NB4 (cell line): Measurements from ENCODE around the gene TSSK6.
"Not testable (repeated sequence)": the region's sequence is repeated elsewhere in the genome, so short reads cannot be mapped to it uniquely, and the experiment has no call there.

Experiments
- DNase-seq: peaks from one replicate; pipeline ENCODE4 v3.0.0; 2010; ENCODE audit warnings: low read depth
- H3K4me3 ChIP-seq: one replicate; pipeline ENCODE4 v1.5.1; 2011; ENCODE audit warnings: mild to moderate bottlenecking, low read depth, low read length, moderate library complexity
- MYC ChIP-seq: IDR thresholded peaks from 2 replicates; pipeline ENCODE4 v1.6.1; 2011; ENCODE audit warnings: low read depth, low read length
- POLR2A ChIP-seq: IDR thresholded peaks from 2 replicates; pipeline ENCODE4 v1.6.1; 2011; ENCODE audit warnings: mild to moderate bottlenecking; ENCODE audit not compliant: insufficient read length; ENCODE audit errors: extremely low read depth
- TF ChIP-seq, protein P1 (sequence below): IDR thresholded peaks from 2 replicates; pipeline ENCODE4 v1.6.1; 2011; ENCODE audit warnings: low read depth, low read length
- TF ChIP-seq, protein P2 (sequence below): IDR thresholded peaks from one replicate; pipeline ENCODE4 v1.5.1; 2012; ENCODE audit warnings: low read depth, low read length

TSSK6 gene

DNA sequence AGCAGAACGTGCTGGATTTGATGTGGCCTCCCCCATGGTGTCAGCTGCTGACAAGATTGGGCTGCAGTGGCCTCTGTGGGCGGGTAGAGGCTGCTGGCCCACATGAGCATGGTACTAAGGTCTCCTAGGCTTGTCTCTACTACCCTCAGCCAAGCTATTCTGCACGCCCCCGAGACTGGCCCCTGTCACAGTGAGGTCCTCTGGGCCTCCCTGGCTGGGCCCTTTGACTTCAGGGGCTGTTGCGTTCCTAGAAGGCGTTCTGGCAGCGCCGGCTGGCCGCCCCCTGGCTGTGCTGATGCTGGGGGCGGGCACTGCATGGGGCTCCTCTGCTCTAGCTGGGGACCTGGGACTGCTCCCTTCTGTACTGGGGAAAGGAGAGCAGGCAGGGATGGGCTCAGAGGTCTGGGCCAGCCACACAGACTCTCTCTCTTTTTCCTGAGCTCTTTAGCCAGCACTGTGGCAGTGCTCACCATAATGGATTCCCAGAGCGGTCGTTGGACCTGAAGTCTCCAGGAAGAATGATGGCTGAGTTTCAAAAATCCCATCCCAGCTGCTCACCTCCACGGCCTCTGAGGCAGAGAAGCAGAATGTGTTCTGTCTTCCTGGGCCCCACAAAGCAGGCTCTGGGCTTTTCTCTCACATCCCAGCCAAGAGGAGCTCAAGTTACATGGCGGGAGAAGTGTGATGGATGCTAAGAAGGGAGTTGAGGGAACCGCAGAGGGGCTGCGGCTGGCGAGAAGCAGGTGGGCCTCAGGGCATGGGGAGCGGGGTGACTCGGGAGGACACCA, 32.3 kb downstream of the TSSK6 start:
- DNase-seq = no peak
- no peak overlapping the region for H3K4me3 ChIP-seq
- TF ChIP-seq POLR2A = no peak
- TF ChIP-seq MYC = no peak
- TF ChIP-seq, protein P1, sequence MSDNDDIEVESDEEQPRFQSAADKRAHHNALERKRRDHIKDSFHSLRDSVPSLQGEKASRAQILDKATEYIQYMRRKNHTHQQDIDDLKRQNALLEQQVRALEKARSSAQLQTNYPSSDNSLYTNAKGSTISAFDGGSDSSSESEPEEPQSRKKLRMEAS = no peak
- TF ChIP-seq, protein P2, sequence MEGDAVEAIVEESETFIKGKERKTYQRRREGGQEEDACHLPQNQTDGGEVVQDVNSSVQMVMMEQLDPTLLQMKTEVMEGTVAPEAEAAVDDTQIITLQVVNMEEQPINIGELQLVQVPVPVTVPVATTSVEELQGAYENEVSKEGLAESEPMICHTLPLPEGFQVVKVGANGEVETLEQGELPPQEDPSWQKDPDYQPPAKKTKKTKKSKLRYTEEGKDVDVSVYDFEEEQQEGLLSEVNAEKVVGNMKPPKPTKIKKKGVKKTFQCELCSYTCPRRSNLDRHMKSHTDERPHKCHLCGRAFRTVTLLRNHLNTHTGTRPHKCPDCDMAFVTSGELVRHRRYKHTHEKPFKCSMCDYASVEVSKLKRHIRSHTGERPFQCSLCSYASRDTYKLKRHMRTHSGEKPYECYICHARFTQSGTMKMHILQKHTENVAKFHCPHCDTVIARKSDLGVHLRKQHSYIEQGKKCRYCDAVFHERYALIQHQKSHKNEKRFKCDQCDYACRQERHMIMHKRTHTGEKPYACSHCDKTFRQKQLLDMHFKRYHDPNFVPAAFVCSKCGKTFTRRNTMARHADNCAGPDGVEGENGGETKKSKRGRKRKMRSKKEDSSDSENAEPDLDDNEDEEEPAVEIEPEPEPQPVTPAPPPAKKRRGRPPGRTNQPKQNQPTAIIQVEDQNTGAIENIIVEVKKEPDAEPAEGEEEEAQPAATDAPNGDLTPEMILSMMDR = no peak

DNA sequence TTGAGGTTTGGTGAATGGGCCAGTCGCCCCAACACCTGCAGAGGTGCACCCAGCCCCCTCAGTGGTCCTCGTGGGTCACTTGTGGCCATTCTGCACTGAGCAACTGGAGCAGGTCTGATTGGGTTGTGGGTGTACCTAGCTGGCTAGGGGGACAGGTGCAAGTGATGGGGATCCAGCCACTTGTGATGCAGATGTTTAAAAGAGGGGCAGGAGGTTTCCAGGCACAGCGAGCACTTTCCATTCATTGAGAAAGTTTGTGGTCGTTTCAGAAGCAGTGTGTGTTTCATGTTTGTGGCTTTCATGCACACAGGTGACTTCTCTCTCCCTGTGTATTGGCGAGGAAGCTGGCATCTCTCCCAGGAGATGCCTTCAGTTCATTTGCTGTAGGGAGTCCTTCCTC, 34.7 kb downstream of the TSSK6 start:
- TF ChIP-seq, protein P2 = no peak
- no peak for TF ChIP-seq MYC
- no peak for TF ChIP-seq POLR2A
- TF ChIP-seq, protein P1 = no peak
- H3K4me3 ChIP-seq = no peak overlapping the region
- no peak for DNase-seq

DNA sequence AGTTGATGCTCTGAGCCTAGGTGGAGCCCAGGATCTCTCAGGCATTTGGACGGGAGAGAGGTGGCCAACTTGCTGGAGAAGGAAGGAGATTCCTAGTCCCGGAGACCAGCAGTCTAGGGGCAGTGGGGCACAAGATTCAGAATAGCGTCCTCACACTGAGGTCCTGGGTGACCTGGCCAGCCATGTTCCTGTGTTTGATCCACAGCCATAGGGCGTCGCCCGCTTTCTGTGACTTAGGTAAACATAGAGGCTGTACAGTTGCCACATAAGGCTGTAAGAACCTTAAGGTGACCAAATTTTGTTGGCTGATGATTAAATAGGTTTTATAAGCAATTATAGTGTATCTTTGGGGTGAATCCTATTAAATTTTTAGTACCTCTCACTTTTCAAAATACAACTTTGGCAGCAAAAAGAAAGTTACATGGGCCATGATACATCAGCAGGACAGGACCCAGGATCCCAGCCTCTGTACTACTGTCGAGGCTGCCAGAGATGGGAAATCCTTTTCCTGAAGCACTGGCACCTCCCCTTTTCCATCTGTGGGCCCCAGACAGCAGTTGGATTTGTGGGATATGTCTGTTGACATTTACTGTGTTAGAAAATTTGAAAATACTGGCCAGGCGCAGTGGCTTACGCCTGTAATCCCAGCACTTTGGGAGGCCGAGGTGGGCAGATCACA, 37.5 kb downstream of the TSSK6 start:
- TF ChIP-seq MYC = no peak
- DNase-seq = no peak
- no peak overlapping the region for H3K4me3 ChIP-seq

DNA sequence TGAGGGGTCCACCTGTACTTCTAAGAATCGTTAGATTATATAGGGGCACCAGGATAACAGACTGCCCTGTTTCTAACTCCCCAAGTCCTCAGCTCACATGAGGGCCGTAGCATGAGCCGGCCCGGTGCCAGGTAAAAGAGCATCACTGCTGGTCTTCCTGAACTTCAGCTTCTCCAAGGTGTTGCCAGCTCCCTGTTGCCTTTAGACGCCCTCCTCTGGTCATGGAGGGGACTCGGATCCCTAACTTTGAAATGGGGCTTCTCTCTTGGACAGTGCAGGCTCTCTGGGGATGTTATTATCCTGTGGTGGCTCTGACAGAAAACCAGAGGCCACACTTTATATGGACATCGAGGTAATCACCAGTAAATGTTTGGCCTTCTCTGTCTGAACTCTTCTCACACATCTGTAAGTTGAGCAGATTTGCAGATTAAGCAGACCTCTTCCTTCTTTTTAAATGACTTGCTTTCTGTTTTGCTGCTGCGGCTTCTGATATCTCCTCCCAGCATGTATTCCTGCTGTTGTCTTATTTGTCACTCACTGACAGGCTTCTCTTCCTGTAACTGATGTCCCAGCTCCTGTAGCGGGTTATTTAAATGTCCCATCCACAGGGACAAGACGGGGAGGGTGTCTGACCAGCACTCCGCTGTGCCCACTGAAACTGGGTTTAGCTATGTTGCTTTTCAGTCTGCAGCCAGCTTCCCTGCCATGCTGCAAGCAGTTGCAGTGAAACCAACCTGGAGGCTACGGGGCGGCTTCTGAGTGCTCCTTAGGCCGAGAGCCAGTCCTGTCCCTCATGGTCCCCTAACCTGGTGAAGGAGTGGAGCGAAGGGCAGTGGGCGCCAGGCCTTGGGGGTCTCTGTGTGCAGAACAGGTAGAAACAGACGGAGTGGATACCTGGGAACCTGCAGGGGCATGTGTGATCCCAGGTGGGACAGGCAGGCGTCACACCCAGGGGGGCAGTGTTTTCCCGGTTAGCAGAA, 39.2 kb downstream of the TSSK6 start:
- TF ChIP-seq MYC (no peak), POLR2A (no peak)
- TF ChIP-seq, protein P2 = no peak
- TF ChIP-seq, protein P1 = no peak
- DNase-seq = no peak
- no peak overlapping the region for H3K4me3 ChIP-seq

DNA sequence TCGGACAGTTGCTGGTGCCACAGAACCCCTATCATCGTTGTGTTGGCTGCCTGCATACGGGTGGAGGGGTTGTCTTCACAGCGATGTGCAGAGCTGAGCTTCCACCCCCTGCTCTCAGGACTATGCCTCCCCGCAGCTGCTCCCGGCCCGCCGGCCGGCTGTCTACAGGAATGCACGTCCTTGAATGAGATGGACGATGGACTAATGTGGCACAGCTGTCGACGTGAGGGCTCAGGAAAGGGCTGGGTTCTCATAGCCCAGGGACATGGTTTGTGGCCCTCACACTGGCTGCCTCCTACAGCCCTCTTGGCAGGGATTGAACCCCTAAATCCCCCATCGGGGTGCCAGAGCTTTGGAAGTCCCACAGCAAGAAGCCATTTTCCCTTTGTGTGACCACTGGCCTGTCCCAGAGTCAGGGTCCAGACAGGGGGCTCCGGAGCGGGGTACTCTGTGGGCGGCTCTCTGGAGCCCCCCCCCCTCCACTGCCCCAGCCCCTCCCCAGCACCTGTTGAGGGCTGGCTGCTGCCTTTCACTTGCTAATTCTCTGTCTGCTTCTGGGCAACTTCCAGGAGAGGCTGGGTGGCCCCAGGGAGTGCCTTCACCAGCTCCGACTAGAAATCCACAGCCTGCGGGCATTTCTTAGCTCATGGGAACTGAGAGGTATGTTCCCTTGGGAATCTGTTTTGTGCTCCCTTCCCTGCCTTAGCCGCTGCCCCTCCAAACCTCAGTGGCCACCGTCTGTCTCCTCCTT, 40.2 kb downstream of the TSSK6 start:
- no peak overlapping the region for H3K4me3 ChIP-seq
- DNase-seq = no peak
- no peak for TF ChIP-seq POLR2A
- TF ChIP-seq, protein P2 = no peak
- TF ChIP-seq, protein P1 = no peak
- TF ChIP-seq MYC = no peak

DNA sequence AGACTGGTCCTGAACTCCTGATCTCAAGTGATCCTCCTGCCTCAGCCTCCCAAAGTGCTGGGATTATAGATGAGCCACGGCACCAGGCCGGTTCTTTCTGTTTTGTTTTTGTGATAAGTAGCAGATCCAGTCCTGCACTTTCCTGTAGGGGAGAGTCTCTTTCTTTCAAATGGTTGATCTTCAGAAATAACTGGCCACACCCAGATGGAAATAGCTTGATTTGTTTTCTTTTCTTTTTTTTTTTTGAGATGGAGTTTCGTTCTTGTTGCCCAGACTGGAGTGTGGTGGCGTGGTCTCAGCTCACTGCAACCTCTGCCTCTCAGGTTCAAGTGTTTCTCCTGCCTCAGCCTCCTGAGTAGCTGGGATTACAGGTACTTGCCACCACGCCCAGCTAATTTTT, 43.2 kb downstream of the TSSK6 start:
- DNase-seq, H3K4me3 ChIP-seq: not testable (repeated sequence)
